Measurements from ENCODE around the gene C18orf63.

DNA sequence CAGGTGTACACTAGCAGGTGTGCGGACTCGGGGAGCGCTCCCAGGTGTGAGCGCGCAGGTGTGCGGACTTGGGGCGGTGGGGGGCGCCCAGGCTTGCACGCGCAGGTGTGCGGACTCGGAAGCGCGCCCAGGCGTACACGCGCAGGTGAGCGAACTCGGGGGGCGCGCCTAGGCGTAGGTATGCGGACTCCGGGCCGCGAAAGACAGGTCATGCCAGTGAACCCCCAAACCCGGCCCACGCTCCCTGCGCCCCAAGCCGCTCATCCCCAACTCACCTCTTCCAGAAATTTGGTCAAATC is 24.2 kb upstream of the C18orf63 start:
- TF ChIP-seq, protein P1, sequence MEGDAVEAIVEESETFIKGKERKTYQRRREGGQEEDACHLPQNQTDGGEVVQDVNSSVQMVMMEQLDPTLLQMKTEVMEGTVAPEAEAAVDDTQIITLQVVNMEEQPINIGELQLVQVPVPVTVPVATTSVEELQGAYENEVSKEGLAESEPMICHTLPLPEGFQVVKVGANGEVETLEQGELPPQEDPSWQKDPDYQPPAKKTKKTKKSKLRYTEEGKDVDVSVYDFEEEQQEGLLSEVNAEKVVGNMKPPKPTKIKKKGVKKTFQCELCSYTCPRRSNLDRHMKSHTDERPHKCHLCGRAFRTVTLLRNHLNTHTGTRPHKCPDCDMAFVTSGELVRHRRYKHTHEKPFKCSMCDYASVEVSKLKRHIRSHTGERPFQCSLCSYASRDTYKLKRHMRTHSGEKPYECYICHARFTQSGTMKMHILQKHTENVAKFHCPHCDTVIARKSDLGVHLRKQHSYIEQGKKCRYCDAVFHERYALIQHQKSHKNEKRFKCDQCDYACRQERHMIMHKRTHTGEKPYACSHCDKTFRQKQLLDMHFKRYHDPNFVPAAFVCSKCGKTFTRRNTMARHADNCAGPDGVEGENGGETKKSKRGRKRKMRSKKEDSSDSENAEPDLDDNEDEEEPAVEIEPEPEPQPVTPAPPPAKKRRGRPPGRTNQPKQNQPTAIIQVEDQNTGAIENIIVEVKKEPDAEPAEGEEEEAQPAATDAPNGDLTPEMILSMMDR (IDR thresholded peaks at IDR 0.05), result no peak
- TF ChIP-seq POLR2A (IDR thresholded peaks at IDR 0.05), result no peak
